Measurements from ENCODE around the gene RPL13.

The RPL13 gene

GRCh38 chr16:89600427-89600826 is 39.9 kb downstream of the RPL13 start:
- DNase-seq = no peak

GRCh38 chr16:89600956-89601355 is 40.5 kb downstream of the RPL13 start:
- DNase-seq = no peak

GRCh38 chr16:89601906-89602272 is 41.4 kb downstream of the RPL13 start:
- no peak for DNase-seq

GRCh38 chr16:89602273-89602951 is 41.9 kb downstream of the RPL13 start:
- DNase-seq = peak; percentile 30

GRCh38 chr16:89602952-89603590 is 42.6 kb downstream of the RPL13 start:
- DNase-seq = no peak

GRCh38 chr16:89604764-89605163 is 44.3 kb downstream of the RPL13 start:
- no peak for DNase-seq

- DNase-seq = no peak
Observed at GRCh38 chr16:89605186-89605970, 44.9 kb downstream of the RPL13 start.

- no peak for DNase-seq
Observed at GRCh38 chr16:89606006-89606405, 45.5 kb downstream of the RPL13 start.

GRCh38 chr16:89607453-89607852 is 47.0 kb downstream of the RPL13 start:
- no peak for DNase-seq

- DNase-seq = no peak
Observed at GRCh38 chr16:89607937-89608740, 47.7 kb downstream of the RPL13 start.

- no peak for DNase-seq
Observed at GRCh38 chr16:89610108-89610453, 49.6 kb downstream of the RPL13 start.

GRCh38 chr16:89612415-89613166 is 52.1 kb downstream of the RPL13 start:
- no peak for DNase-seq

GRCh38 chr16:89613231-89613953 is 52.9 kb downstream of the RPL13 start, which contains the start of gene DPEP1:
DPEP1 (plus strand) TSS chr16:89613642; CDS start chr16:89630411, 16,769 bp downstream.
- no peak for DNase-seq

GRCh38 chr16:89613954-89614459 is 53.5 kb downstream of the RPL13 start:
- DNase-seq = no peak
